HepG2 (cell line): Measurements from ENCODE around the gene PUM1. TPM values are rescaled to one million over a fixed set of nuclear protein-coding genes. Genes with fewer than 3 reads are reported as not detected.
A peak's percentile ranks its signal among the peaks of the same experiment; 100 is the strongest.

Source experiments
- ATAC-seq: fragments of 200-7000 bp; cut with Tn5 transposase; 3 replicates; pipeline ENCODE4 v1.9.1; 2020; ENCODE audit warnings: mild to moderate bottlenecking, moderate library complexity
- BruUV-seq: library from RNA; stranded (reverse); fragments of 400-500 nt; replicated peaks from 2 replicates; lab custom pipeline; 2021; lab: Mats Ljungman, UMichigan
- CTCF ChIA-PET: fragments of 300-600 bp; formaldehyde crosslinking; extraction: SDS; loops from one replicate; lab custom pipeline; 2021; ENCODE audit warnings: low total read pairs, inconsistent platforms, low intra/inter-chr PET ratio; lab: Yijun Ruan, JAX
- POLR2A ChIA-PET: fragments of 350-600 bp; sonication (Branson Sonifier 250); formaldehyde crosslinking; loops from one replicate; lab custom pipeline; 2020; ENCODE audit warnings: antibody characterized with exemption, inconsistent platforms; lab: Yijun Ruan, JAX
- DNase-seq: peaks from one replicate; pipeline ENCODE4 v3.0.0-alpha.2; 2015; ENCODE audit warnings: low spot score
- FAIRE-seq: peaks from 3 replicates; lab custom pipeline; 2011; peaks lifted over from hg19 to GRCh38; lab: Jason Lieb, UNC
- H2AFZ ChIP-seq: one replicate; pipeline ENCODE4 v1.6.1; 2011; ENCODE audit warnings: low read length, inconsistent platforms
- H3K27ac ChIP-seq: fragments of 300-600 bp; 3 replicates; pipeline ENCODE4 v1.8.0; 2011; ENCODE audit warnings: mixed run types, mild to moderate bottlenecking, mixed read lengths, low read length, inconsistent platforms; ENCODE audit not compliant: insufficient read depth; ENCODE audit errors: extremely low read length
- H3K27me3 ChIP-seq, 2 experiments: fragments of 200-600 bp in 1 of 2; 2 replicates in 1 of 2; 3 replicates in 1 of 2; pipeline versions ENCODE4 v1.6.0 to v1.8.0; 2011; ENCODE audit warnings: low read length in 2 of 2, mild to moderate bottlenecking in 2 of 2, moderate library complexity in 2 of 2, inconsistent platforms in 1 of 2; ENCODE audit not compliant: insufficient read depth in 2 of 2, control insufficient read depth in 1 of 2
- H3K36me3 ChIP-seq, 2 experiments: fragments of 200-600 bp in 1 of 2; replicated peaks in 1 of 2; 2 replicates in 1 of 2; 3 replicates in 1 of 2; pipeline versions ENCODE4 v1.5.1 to v1.8.0; 2011; ENCODE audit warnings: low read length in 2 of 2, inconsistent platforms in 1 of 2; ENCODE audit not compliant: insufficient read depth in 2 of 2, control insufficient read depth in 1 of 2
- H3K4me1 ChIP-seq: 2 replicates; pipeline ENCODE4 v1.5.1; 2012; ENCODE audit warnings: low read length, inconsistent platforms; ENCODE audit not compliant: insufficient read depth
- H3K4me2 ChIP-seq: 2 replicates; pipeline ENCODE4 v1.6.0; 2011; ENCODE audit warnings: low read depth, low read length, inconsistent platforms
- H3K4me3 ChIP-seq, 3 experiments: fragments of 200-600 bp in 1 of 3; sonication (generic), shearing (Covaris generic) in 1 of 3; replicated peaks in 1 of 3; 2 replicates each; pipeline ENCODE4 v1.5.1; 2011 to 2016; ENCODE audit warnings: low read length in 3 of 3, inconsistent platforms in 2 of 3, low read depth in 2 of 3, mild to moderate bottlenecking in 2 of 3, control low read depth in 1 of 3, mixed read lengths in 1 of 3; ENCODE audit not compliant: insufficient read depth in 1 of 3
- H3K79me2 ChIP-seq: one replicate; pipeline ENCODE4 v1.6.1; 2011; ENCODE audit warnings: low read length, inconsistent platforms; ENCODE audit not compliant: insufficient read depth
- H3K9ac ChIP-seq: 2 replicates; pipeline ENCODE4 v1.6.0; 2011; ENCODE audit warnings: mild to moderate bottlenecking, low read depth, low read length, inconsistent platforms; ENCODE audit not compliant: insufficient read depth
- H3K9me3 ChIP-seq: 2 replicates; pipeline ENCODE4 v1.5.1; 2012; ENCODE audit warnings: mild to moderate bottlenecking, low read length
- H4K20me1 ChIP-seq: 2 replicates; pipeline ENCODE4 v1.6.0; 2011; ENCODE audit warnings: inconsistent platforms, mild to moderate bottlenecking, low read length, moderate library complexity; ENCODE audit not compliant: insufficient read depth
- MAFK ChIP-seq, 2 experiments: IDR thresholded peaks in 1 of 2; conservative IDR thresholded peaks in 1 of 2; 2 replicates each; pipeline ENCODE4 v1.6.1; 2011; ENCODE audit warnings: improper control_type of control experiment in 2 of 2, low read length in 2 of 2
- TP53 ChIP-seq: sonication (generic); formaldehyde crosslinking; conservative IDR thresholded peaks from 2 replicates; pipeline ENCODE4 v1.4.0; 2020; ENCODE audit warnings: missing genetic modification reagents
- WGBS: methylation state at CpG from one replicate; pipeline ENCODE4 v1.1.6; 2017; ENCODE audit warnings: low lambda C conversion rate; 5-methylcytosine and 5-hydroxymethylcytosine counted together
- in situ Hi-C: cut with HindIII; loops from 2 replicates; pipeline ENCODE4 v1.10.0; 2017; ENCODE audit warnings: low pct_unique_long_range_greater_than_20kb; ENCODE audit not compliant: extremely low pct_ligation_motif_present
- intact Hi-C: fragments of 100-400 bp; cut with micrococcal nuclease; formaldehyde crosslinking; loops from one replicate; pipeline ENCODE4 v1.10.0; 2022; ENCODE audit not compliant: unreplicated experiment
- polyA plus RNA-seq, 8 experiments: library from polyadenylated mRNA; depleted of rRNA in 3 of 8; stranded (reverse) in 7 of 8; unstranded in 1 of 8; fragments of >200 nt; fragmentation: Illumina TruSeq in 4 of 8; extraction: Trizol in 4 of 8; gene quantifications; 2 replicates each; pipeline versions ENCODE4 v1.2.1 to v1.2.3, GENCODE V29; 2011 to 2016; ENCODE audit warnings: low read depth in 4 of 8, missing spikeins in 1 of 8, mixed read lengths in 1 of 8; ENCODE audit not compliant: insufficient read depth in 1 of 8
- total RNA-seq, 5 experiments: library from RNA; depleted of rRNA; stranded (reverse); fragments of >200 nt; fragmentation: Illumina TruSeq; extraction: Trizol; gene quantifications; 2 replicates each; pipeline ENCODE4 v1.2.3, GENCODE V29; 2016; ENCODE audit warnings: low read depth in 1 of 5
- TF ChIP-seq, protein P1 (sequence below): sonication (generic); formaldehyde crosslinking; IDR thresholded peaks from 2 replicates; pipeline ENCODE4 v1.9.0; 2021; ENCODE audit warnings: missing genetic modification reagents, borderline replicate concordance
- TF ChIP-seq, protein P2 (sequence below): sonication (generic); formaldehyde crosslinking; IDR thresholded peaks from 2 replicates; pipeline ENCODE4 v1.4.0; 2020; ENCODE audit warnings: missing genetic modification reagents
- TF ChIP-seq, protein P3 (sequence below): IDR thresholded peaks from 2 replicates; pipeline ENCODE4 v1.6.1; 2016; ENCODE audit warnings: mild to moderate bottlenecking

PUM1 gene
- total and polyA plus RNA-seq, 2 of the 13 experiments (the other 11 are each of a cell fraction or from before 2014, with no cell fraction given), result 64.7 to 91.0 TPM

DNA sequence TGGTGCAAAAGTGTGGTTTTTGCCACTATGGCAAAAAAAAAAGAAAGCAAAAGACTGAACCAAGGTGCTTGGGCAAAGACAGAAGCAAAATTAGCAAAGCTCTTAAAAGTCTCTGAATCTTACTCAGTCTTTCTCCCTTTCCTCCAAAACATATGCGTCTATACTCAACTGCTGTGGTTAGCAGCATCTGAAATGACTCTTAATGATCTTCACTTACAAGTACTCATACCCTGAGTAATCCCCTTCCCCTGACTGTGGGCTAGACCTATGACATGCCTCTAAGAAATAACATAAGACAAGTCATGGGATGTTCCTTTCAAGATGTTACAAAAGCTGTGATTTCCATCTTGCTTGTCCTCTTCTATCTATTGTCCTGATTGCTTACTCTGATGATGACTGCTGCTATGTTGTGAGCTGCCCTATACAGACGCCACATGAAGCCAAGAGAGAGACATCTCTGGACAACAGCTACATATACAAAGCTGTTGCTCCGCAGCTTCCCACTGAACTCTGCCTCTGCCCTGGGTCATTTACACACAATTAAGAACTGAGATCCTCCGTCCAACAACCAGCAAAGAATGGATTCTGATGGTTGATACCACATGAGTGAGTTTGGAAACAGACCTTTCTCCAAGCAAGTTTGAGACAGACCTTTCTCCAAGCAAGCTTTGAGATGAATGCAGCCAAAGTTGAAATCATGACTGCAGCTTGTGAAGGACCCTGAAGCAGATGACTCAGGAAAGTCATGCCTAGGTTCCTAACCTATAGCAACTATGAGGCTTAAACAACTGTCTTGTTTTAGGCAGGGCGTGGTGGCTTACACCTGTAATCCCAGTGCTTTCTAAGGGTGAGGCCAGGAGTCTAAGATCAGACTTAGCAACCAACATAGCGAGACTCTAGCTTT is 55.2 kb downstream of the PUM1 start:
- CTCF ChIA-PET, result no interaction called here

More for the DNA sequence above, 55.2 kb downstream of the PUM1 start:
- Histone ChIP-seq H3K9me3 (no peaks in the 10 kb centered on the region), H3K36me3 (peaks cover 11 to 42% of the 10 kb centered on the region in 2 experiments), H3K27me3 (no peaks in the 10 kb centered on the region), H3K4me3 (no peak overlapping the region), H3K27ac (no peak overlapping the region), H2AFZ (no peak overlapping the region), H4K20me1 (peaks cover 98% of the 10 kb centered on the region), H3K4me1 (peaks cover 41% of the 10 kb centered on the region), H3K9ac (no peak overlapping the region), H3K4me2 (no peak overlapping the region), H3K79me2 (peaks cover 98% of the 10 kb centered on the region)
- ATAC-seq (peak; percentile 49), FAIRE-seq (no peak), DNase-seq (no peak)
- BruUV-seq, result no TSS peak
- POLR2A ChIA-PET, result no interaction called here
- intact Hi-C loops (no loop called here), in situ Hi-C loops (no loop called here)
- TF ChIP-seq MAFK (conservative IDR thresholded peaks at IDR 0.05 in 1 of 2, IDR thresholded peaks at IDR 0.05 in 1 of 2; ENCODE audit: low read length in 2 of 2) (peak in 1 of 2 experiments; percentile 36; a peak in 3 of 4 replicates), TP53 (CRISPR knock-in tag) (no peak)
- TF ChIP-seq, protein P1, sequence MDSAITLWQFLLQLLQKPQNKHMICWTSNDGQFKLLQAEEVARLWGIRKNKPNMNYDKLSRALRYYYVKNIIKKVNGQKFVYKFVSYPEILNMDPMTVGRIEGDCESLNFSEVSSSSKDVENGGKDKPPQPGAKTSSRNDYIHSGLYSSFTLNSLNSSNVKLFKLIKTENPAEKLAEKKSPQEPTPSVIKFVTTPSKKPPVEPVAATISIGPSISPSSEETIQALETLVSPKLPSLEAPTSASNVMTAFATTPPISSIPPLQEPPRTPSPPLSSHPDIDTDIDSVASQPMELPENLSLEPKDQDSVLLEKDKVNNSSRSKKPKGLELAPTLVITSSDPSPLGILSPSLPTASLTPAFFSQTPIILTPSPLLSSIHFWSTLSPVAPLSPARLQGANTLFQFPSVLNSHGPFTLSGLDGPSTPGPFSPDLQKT, result no peak
- TF ChIP-seq, protein P2, sequence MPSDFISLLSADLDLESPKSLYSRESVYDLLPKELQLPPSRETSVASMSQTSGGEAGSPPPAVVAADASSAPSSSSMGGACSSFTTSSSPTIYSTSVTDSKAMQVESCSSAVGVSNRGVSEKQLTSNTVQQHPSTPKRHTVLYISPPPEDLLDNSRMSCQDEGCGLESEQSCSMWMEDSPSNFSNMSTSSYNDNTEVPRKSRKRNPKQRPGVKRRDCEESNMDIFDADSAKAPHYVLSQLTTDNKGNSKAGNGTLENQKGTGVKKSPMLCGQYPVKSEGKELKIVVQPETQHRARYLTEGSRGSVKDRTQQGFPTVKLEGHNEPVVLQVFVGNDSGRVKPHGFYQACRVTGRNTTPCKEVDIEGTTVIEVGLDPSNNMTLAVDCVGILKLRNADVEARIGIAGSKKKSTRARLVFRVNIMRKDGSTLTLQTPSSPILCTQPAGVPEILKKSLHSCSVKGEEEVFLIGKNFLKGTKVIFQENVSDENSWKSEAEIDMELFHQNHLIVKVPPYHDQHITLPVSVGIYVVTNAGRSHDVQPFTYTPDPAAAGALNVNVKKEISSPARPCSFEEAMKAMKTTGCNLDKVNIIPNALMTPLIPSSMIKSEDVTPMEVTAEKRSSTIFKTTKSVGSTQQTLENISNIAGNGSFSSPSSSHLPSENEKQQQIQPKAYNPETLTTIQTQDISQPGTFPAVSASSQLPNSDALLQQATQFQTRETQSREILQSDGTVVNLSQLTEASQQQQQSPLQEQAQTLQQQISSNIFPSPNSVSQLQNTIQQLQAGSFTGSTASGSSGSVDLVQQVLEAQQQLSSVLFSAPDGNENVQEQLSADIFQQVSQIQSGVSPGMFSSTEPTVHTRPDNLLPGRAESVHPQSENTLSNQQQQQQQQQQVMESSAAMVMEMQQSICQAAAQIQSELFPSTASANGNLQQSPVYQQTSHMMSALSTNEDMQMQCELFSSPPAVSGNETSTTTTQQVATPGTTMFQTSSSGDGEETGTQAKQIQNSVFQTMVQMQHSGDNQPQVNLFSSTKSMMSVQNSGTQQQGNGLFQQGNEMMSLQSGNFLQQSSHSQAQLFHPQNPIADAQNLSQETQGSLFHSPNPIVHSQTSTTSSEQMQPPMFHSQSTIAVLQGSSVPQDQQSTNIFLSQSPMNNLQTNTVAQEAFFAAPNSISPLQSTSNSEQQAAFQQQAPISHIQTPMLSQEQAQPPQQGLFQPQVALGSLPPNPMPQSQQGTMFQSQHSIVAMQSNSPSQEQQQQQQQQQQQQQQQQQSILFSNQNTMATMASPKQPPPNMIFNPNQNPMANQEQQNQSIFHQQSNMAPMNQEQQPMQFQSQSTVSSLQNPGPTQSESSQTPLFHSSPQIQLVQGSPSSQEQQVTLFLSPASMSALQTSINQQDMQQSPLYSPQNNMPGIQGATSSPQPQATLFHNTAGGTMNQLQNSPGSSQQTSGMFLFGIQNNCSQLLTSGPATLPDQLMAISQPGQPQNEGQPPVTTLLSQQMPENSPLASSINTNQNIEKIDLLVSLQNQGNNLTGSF (CRISPR knock-in tag), result no peak
- TF ChIP-seq, protein P3, sequence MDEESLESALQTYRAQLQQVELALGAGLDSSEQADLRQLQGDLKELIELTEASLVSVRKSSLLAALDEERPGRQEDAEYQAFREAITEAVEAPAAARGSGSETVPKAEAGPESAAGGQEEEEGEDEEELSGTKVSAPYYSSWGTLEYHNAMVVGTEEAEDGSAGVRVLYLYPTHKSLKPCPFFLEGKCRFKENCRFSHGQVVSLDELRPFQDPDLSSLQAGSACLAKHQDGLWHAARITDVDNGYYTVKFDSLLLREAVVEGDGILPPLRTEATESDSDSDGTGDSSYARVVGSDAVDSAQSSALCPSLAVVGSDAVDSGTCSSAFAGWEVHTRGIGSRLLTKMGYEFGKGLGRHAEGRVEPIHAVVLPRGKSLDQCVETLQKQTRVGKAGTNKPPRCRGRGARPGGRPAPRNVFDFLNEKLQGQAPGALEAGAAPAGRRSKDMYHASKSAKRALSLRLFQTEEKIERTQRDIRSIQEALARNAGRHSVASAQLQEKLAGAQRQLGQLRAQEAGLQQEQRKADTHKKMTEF (CRISPR knock-in tag), result no peak
- 92% methylated on average over 6 of the region's 6 CpGs for WGBS
